ENCODE data around the gene MRPL55. TPM values are rescaled to one million over a fixed set of nuclear protein-coding genes. Genes with fewer than 3 reads are reported as not detected.

MRPL55 gene
- total RNA-seq, 1 donor from 2014 or later = 43.2 TPM

GRCh38 chr1:228083871-228084278 lies 25.2 kb downstream of the MRPL55 start:
- TF ChIP-seq CTCF (IDR thresholded peaks at IDR 0.05; ENCODE audit: insufficient read depth, low read length, severe bottlenecking) = no peak
- Histone ChIP-seq H3K36me3 (ENCODE audit: control insufficient read depth, insufficient read depth, low read length) (peaks cover 8% of the 10 kb centered on the region), H3K4me3 (ENCODE audit: low read depth, low read length) (peak overlapping the region; percentile 97), H3K27me3 (ENCODE audit: control insufficient read depth, insufficient read depth, low read length) (no peaks in the 10 kb centered on the region)
- no peak for FAIRE-seq
- DNase-seq (ENCODE audit: low read depth) = no peak

- no peak for TF ChIP-seq CTCF (IDR thresholded peaks at IDR 0.05; ENCODE audit: insufficient read depth, low read length, severe bottlenecking)
- FAIRE-seq (no peak), DNase-seq (ENCODE audit: low read depth) (no peak)
- H3K27me3 ChIP-seq (ENCODE audit: control insufficient read depth, insufficient read depth, low read length) = no peaks in the 10 kb centered on the region
- peaks cover 6% of the 10 kb centered on the region for H3K36me3 ChIP-seq (ENCODE audit: control insufficient read depth, insufficient read depth, low read length)
- peak overlapping the region; percentile 97 for H3K4me3 ChIP-seq (ENCODE audit: low read depth, low read length)
Measured at GRCh38 chr1:228082918-228083870, 25.9 kb downstream of the MRPL55 start.

- FAIRE-seq (no peak), DNase-seq (ENCODE audit: low read depth) (peak; percentile 78)
- peak within 1 kb of the TSS; percentile 97 for H3K4me3 ChIP-seq (ENCODE audit: low read depth, low read length)
- no peak for TF ChIP-seq CTCF (IDR thresholded peaks at IDR 0.05; ENCODE audit: insufficient read depth, low read length, severe bottlenecking)
- peaks cover 4% of the 10 kb centered on the region for H3K36me3 ChIP-seq (ENCODE audit: control insufficient read depth, insufficient read depth, low read length)
- H3K27me3 ChIP-seq (ENCODE audit: control insufficient read depth, insufficient read depth, low read length) = no peaks in the 10 kb centered on the region
Measured at GRCh38 chr1:228082214-228082917, 26.7 kb downstream of the MRPL55 start, which contains the start of gene ARF1. Gene ARF1 (plus strand): TSS chr1:228082708. CDS start chr1:228097115, 14,407 bp downstream.

GRCh38 chr1:228081578-228082213 lies 27.4 kb downstream of the MRPL55 start:
- FAIRE-seq (no peak), DNase-seq (ENCODE audit: low read depth) (no peak)
- H3K4me3 ChIP-seq (ENCODE audit: low read depth, low read length) = peak overlapping the region; percentile 97
- H3K27me3 ChIP-seq (ENCODE audit: control insufficient read depth, insufficient read depth, low read length) = no peaks in the 10 kb centered on the region
- TF ChIP-seq CTCF (IDR thresholded peaks at IDR 0.05; ENCODE audit: insufficient read depth, low read length, severe bottlenecking) = no peak
- H3K36me3 ChIP-seq (ENCODE audit: control insufficient read depth, insufficient read depth, low read length) = peaks cover 3% of the 10 kb centered on the region

- DNase-seq (ENCODE audit: low read depth) = no peak
- Histone ChIP-seq H3K27me3 (ENCODE audit: control insufficient read depth, insufficient read depth, low read length) (no peaks in the 10 kb centered on the region), H3K36me3 (ENCODE audit: control insufficient read depth, insufficient read depth, low read length) (peaks cover 2% of the 10 kb centered on the region), H3K4me3 (ENCODE audit: low read depth, low read length) (peak overlapping the region; percentile 97)
- FAIRE-seq = no peak
- no peak for TF ChIP-seq CTCF (IDR thresholded peaks at IDR 0.05; ENCODE audit: insufficient read depth, low read length, severe bottlenecking)
Measured at GRCh38 chr1:228081144-228081543, 28.0 kb downstream of the MRPL55 start.

All from bronchial epithelial cell (primary cell).